Thyroid gland (tissue), 4 donors: ENCODE data around the gene B3GNT8. TPM values are rescaled to one million over a fixed set of nuclear protein-coding genes. Genes with fewer than 3 reads are reported as not detected.

ENCODE experiments used
- DNase-seq, 2 donors: peaks; one replicate each; pipeline ENCODE4 v3.0.0-alpha.2; 2019
- H3K27ac ChIP-seq, 3 donors: fragments of 200-600 bp; sonication (generic); 1 replicate in 2 of 3; 2 replicates in 1 of 3; pipeline ENCODE4 v1.5.1; 2016 to 2019; ENCODE audit warnings: mild to moderate bottlenecking in 1 of 3, moderate library complexity in 1 of 3
- H3K27me3 ChIP-seq: fragments of 200-600 bp; sonication (generic); one replicate; pipeline ENCODE4 v1.5.1; 2019
- H3K36me3 ChIP-seq, 2 donors: fragments of 200-600 bp; sonication (generic); one replicate each; pipeline ENCODE4 v1.5.1; 2016 to 2019
- H3K4me1 ChIP-seq, 2 donors: fragments of 200-600 bp; sonication (generic); one replicate each; pipeline ENCODE4 v1.5.1; 2017 to 2019
- H3K4me3 ChIP-seq, 3 donors: fragments of 200-600 bp; sonication (generic); replicated peaks in 1 of 3; 1 replicate in 2 of 3; 2 replicates in 1 of 3; pipeline ENCODE4 v1.5.1; 2016; ENCODE audit warnings: mild to moderate bottlenecking in 1 of 3
- H3K9me3 ChIP-seq: fragments of 200-600 bp; sonication (generic); one replicate; pipeline ENCODE4 v1.5.1; 2017
- CTCF ChIP-seq, 6 experiments: fragments of 200-600 bp in 3 of 6; fragments of 450-650 bp in 3 of 6; sonication (generic) in 3 of 6; IDR thresholded peaks; one replicate each; pipeline ENCODE4 v1.5.1; 2016 to 2019; ENCODE audit warnings: antibody characterized with exemption in 6 of 6, mild to moderate bottlenecking in 2 of 6, inconsistent platforms in 1 of 6, moderate library complexity in 1 of 6
- POLR2A ChIP-seq, 2 donors: fragments of 450-650 bp; IDR thresholded peaks; one replicate each; pipeline ENCODE4 v1.6.1; 2017; ENCODE audit warnings: antibody characterized with exemption in 2 of 2, mild to moderate bottlenecking in 2 of 2, moderate library complexity in 1 of 2
- WGBS, 2 donors: methylation state at CpG; one replicate each; pipeline ENCODE4 v1.1.5; 2017; 5-methylcytosine and 5-hydroxymethylcytosine counted together
- intact Hi-C: fragments of 100-400 bp; cut with DNase I; formaldehyde crosslinking; loops from one replicate; pipeline ENCODE4 v1.15.1; 2023
- total RNA-seq, 4 donors: library from RNA; depleted of rRNA; stranded (reverse); fragments of >200 nt; gene quantifications; one replicate each; pipeline ENCODE4 v1.2.3, GENCODE V29; 2016

B3GNT8 gene
- total RNA-seq, 4 donors from 2014 or later, result 0.59 to 2.4 (median 1.4) TPM; not detected in 1

- Histone ChIP-seq H3K4me3 (no peak overlapping the region), H3K27me3 (no peaks in the 10 kb centered on the region), H3K27ac (no peak overlapping the region), H3K9me3 (no peaks in the 10 kb centered on the region), H3K36me3 (no peaks in the 10 kb centered on the region), H3K4me1 (peaks cover 0 to 4% of the 10 kb centered on the region in 2 donors)
- TF ChIP-seq CTCF (IDR thresholded peaks at IDR 0.05), result peak; percentile 80 to 99 (median 91)
- TF ChIP-seq POLR2A (IDR thresholded peaks at IDR 0.05), result no peak
- 5 to 6% methylated on average over 21 to 22 of the region's 22 CpGs for WGBS, 2 donors
- DNase-seq, result peak; percentile 63 to 67
- intact Hi-C loops, result no loop called here
These were observed 22.1 kb upstream of the B3GNT8 start for GRCh38 chr19:41449079-41449864.

GRCh38 chr19:41447732-41448332 is 20.7 kb upstream of the B3GNT8 start:
- peaks cover 0 to 4% of the 10 kb centered on the region in 2 donors for H3K4me1 ChIP-seq
- 64 to 68% methylated on average over 12 of the region's 12 CpGs for WGBS, 2 donors
- H3K27me3 ChIP-seq, result no peaks in the 10 kb centered on the region
- H3K27ac ChIP-seq, result no peak overlapping the region
- no peak for TF ChIP-seq POLR2A (IDR thresholded peaks at IDR 0.05)
- no peak for TF ChIP-seq CTCF (IDR thresholded peaks at IDR 0.05)
- H3K4me3 ChIP-seq, result no peak overlapping the region
- intact Hi-C loops, result no loop called here
- no peak for DNase-seq
- no peaks in the 10 kb centered on the region for H3K36me3 ChIP-seq
- H3K9me3 ChIP-seq, result no peaks in the 10 kb centered on the region

- no peak for TF ChIP-seq CTCF (IDR thresholded peaks at IDR 0.05)
- no peak for TF ChIP-seq POLR2A (IDR thresholded peaks at IDR 0.05)
- Histone ChIP-seq H3K4me1 (peaks cover 0 to 4% of the 10 kb centered on the region in 2 donors), H3K9me3 (no peaks in the 10 kb centered on the region), H3K4me3 (no peak overlapping the region), H3K27me3 (no peaks in the 10 kb centered on the region), H3K27ac (no peak overlapping the region), H3K36me3 (no peaks in the 10 kb centered on the region)
- intact Hi-C loops, result no loop called here
- WGBS, 2 donors, result 47 to 72% methylated on average over 4 to 5 of the region's 5 CpGs
- DNase-seq, result no peak
These were observed 18.4 kb upstream of the B3GNT8 start for GRCh38 chr19:41445575-41445974.

GRCh38 chr19:41443813-41444455 is 16.8 kb upstream of the B3GNT8 start:
- TF ChIP-seq POLR2A (IDR thresholded peaks at IDR 0.05), result no peak
- no peak for TF ChIP-seq CTCF (IDR thresholded peaks at IDR 0.05)
- H3K4me1 ChIP-seq, result peaks cover 6 to 10% of the 10 kb centered on the region in 2 donors
- H3K27me3 ChIP-seq, result no peaks in the 10 kb centered on the region
- 50 to 56% methylated on average over 4 to 6 of the region's 6 CpGs for WGBS, 2 donors
- no peaks in the 10 kb centered on the region for H3K9me3 ChIP-seq
- intact Hi-C loops, result no loop called here
- DNase-seq, result no peak
- H3K27ac ChIP-seq, result no peak overlapping the region
- H3K4me3 ChIP-seq, result no peak overlapping the region
- H3K36me3 ChIP-seq, result no peaks in the 10 kb centered on the region
